ENCODE data around the gene CBX8.

GRCh38 chr17:79821331-79822095, 24.6 kb upstream of the CBX8 start:
- TF ChIP-seq POLR2A (IDR thresholded peaks at IDR 0.05) (no peak), CTCF (IDR thresholded peaks at IDR 0.05) (no peak), EP300 (IDR thresholded peaks at IDR 0.05) (no peak), POLR2AphosphoS5 (IDR thresholded peaks at IDR 0.05) (no peak)
